HepG2 (cell line): Measurements from ENCODE around the gene TMEM8B. TPM values are rescaled to one million over a fixed set of nuclear protein-coding genes. Genes with fewer than 3 reads are reported as not detected.

ENCODE experiments used
- FOSL1 ChIP-seq: sonication (generic); formaldehyde crosslinking; IDR thresholded peaks from 2 replicates; pipeline ENCODE4 v1.9.0; 2021; ENCODE audit warnings: missing genetic modification reagents, borderline replicate concordance
- FOXC1 ChIP-seq: sonication (generic); formaldehyde crosslinking; IDR thresholded peaks from 2 replicates; pipeline ENCODE4 v1.8.0; 2022; ENCODE audit warnings: mild to moderate bottlenecking, missing genetic modification reagents, borderline replicate concordance
- KDM1A ChIP-seq: IDR thresholded peaks from 2 replicates; pipeline ENCODE4 v1.6.1; 2016; ENCODE audit warnings: missing compliant biosample characterization
- MAF1 ChIP-seq: sonication (generic); formaldehyde crosslinking; IDR thresholded peaks from 2 replicates; pipeline ENCODE4 v1.5.0; 2020; ENCODE audit warnings: missing genetic modification reagents, borderline replicate concordance
- NFATC3 ChIP-seq: sonication (generic); formaldehyde crosslinking; IDR thresholded peaks from 2 replicates; pipeline ENCODE4 v1.5.1; 2020; ENCODE audit warnings: mild to moderate bottlenecking, missing genetic modification reagents
- RXRA ChIP-seq: sonication (generic); formaldehyde crosslinking; IDR thresholded peaks from 2 replicates; pipeline ENCODE4 v1.5.1; 2020; ENCODE audit warnings: missing genetic modification reagents
- TARDBP ChIP-seq: sonication (generic); formaldehyde crosslinking; IDR thresholded peaks from 2 replicates; pipeline ENCODE4 v1.8.0; 2022; ENCODE audit warnings: mild to moderate bottlenecking, missing genetic modification reagents
- THAP7 ChIP-seq: sonication (generic); formaldehyde crosslinking; IDR thresholded peaks from 2 replicates; pipeline ENCODE4 v1.8.1; 2023; ENCODE audit warnings: mild to moderate bottlenecking, missing genetic modification reagents
- ZFP90 ChIP-seq: sonication (generic); formaldehyde crosslinking; IDR thresholded peaks from 2 replicates; pipeline ENCODE4 v1.8.0; 2022; ENCODE audit warnings: missing genetic modification reagents, mild to moderate bottlenecking, inconsistent platforms, borderline replicate concordance
- ZNF790 ChIP-seq: sonication (generic); formaldehyde crosslinking; IDR thresholded peaks from 2 replicates; pipeline ENCODE4 v1.8.0; 2022; ENCODE audit warnings: missing genetic modification reagents, mild to moderate bottlenecking, borderline replicate concordance
- polyA plus RNA-seq, 8 experiments: library from polyadenylated mRNA; depleted of rRNA in 3 of 8; stranded (reverse) in 7 of 8; unstranded in 1 of 8; fragments of >200 nt; fragmentation: Illumina TruSeq in 4 of 8; extraction: Trizol in 4 of 8; gene quantifications; 2 replicates each; pipeline versions ENCODE4 v1.2.1 to v1.2.3, GENCODE V29; 2011 to 2016; ENCODE audit warnings: low read depth in 4 of 8, missing spikeins in 1 of 8, mixed read lengths in 1 of 8; ENCODE audit not compliant: insufficient read depth in 1 of 8
- total RNA-seq, 5 experiments: library from RNA; depleted of rRNA; stranded (reverse); fragments of >200 nt; fragmentation: Illumina TruSeq; extraction: Trizol; gene quantifications; 2 replicates each; pipeline ENCODE4 v1.2.3, GENCODE V29; 2016; ENCODE audit warnings: low read depth in 1 of 5
- TF ChIP-seq, protein P1 (sequence below): sonication (generic); formaldehyde crosslinking; IDR thresholded peaks from 2 replicates; pipeline ENCODE4 v1.8.1; 2022; ENCODE audit warnings: mild to moderate bottlenecking, missing genetic modification reagents
- TF ChIP-seq, protein P2 (sequence below), 2 experiments: IDR thresholded peaks; 2 replicates each; pipeline ENCODE4 v1.6.1; 2011 to 2012; ENCODE audit warnings: low read length in 2 of 2, borderline replicate concordance in 1 of 2, low read depth in 1 of 2, mild to moderate bottlenecking in 1 of 2, moderate library complexity in 1 of 2
- TF ChIP-seq, protein P3 (sequence below): sonication (generic); formaldehyde crosslinking; IDR thresholded peaks from 2 replicates; pipeline ENCODE4 v1.5.0; 2020; ENCODE audit warnings: missing genetic modification reagents
- TF ChIP-seq, protein P4 (sequence below): sonication (generic); formaldehyde crosslinking; IDR thresholded peaks from 2 replicates; pipeline ENCODE4 v1.4.0; 2020; ENCODE audit warnings: missing genetic modification reagents

The TMEM8B gene
- total and polyA plus RNA-seq, 2 of the 13 experiments (the other 11 are each of a cell fraction or from before 2014, with no cell fraction given): 2.1 to 2.7 TPM

GRCh38 chr9:35905912-35906679, 77.1 kb downstream of the TMEM8B start, which contains the start of gene HRCT1 (continued):
- no peak for TF ChIP-seq MAF1 (CRISPR knock-in tag)
- TF ChIP-seq THAP7 (CRISPR knock-in tag): 0 out of 2 replicates have a peak, but pooled peaks have one; percentile 27
- TF ChIP-seq, protein P1, sequence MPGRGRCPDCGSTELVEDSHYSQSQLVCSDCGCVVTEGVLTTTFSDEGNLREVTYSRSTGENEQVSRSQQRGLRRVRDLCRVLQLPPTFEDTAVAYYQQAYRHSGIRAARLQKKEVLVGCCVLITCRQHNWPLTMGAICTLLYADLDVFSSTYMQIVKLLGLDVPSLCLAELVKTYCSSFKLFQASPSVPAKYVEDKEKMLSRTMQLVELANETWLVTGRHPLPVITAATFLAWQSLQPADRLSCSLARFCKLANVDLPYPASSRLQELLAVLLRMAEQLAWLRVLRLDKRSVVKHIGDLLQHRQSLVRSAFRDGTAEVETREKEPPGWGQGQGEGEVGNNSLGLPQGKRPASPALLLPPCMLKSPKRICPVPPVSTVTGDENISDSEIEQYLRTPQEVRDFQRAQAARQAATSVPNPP: no peak
- TF ChIP-seq, protein P2, sequence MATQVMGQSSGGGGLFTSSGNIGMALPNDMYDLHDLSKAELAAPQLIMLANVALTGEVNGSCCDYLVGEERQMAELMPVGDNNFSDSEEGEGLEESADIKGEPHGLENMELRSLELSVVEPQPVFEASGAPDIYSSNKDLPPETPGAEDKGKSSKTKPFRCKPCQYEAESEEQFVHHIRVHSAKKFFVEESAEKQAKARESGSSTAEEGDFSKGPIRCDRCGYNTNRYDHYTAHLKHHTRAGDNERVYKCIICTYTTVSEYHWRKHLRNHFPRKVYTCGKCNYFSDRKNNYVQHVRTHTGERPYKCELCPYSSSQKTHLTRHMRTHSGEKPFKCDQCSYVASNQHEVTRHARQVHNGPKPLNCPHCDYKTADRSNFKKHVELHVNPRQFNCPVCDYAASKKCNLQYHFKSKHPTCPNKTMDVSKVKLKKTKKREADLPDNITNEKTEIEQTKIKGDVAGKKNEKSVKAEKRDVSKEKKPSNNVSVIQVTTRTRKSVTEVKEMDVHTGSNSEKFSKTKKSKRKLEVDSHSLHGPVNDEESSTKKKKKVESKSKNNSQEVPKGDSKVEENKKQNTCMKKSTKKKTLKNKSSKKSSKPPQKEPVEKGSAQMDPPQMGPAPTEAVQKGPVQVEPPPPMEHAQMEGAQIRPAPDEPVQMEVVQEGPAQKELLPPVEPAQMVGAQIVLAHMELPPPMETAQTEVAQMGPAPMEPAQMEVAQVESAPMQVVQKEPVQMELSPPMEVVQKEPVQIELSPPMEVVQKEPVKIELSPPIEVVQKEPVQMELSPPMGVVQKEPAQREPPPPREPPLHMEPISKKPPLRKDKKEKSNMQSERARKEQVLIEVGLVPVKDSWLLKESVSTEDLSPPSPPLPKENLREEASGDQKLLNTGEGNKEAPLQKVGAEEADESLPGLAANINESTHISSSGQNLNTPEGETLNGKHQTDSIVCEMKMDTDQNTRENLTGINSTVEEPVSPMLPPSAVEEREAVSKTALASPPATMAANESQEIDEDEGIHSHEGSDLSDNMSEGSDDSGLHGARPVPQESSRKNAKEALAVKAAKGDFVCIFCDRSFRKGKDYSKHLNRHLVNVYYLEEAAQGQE (IDR thresholded peaks at IDR 0.05; ENCODE audit: borderline replicate concordance in 1 of 2, low read depth in 1 of 2, low read length in 2 of 2): no peak
- TF ChIP-seq FOSL1: no peak
- no peak for TF ChIP-seq NFATC3 (CRISPR knock-in tag)
- TF ChIP-seq KDM1A (CRISPR knock-in tag): peak; percentile 29; the same call in 1 of the 2 replicates
- TF ChIP-seq RXRA (CRISPR knock-in tag): peak; percentile 86
- peak; percentile 46; the same call in 1 of the 2 replicates for TF ChIP-seq ZNF790 (CRISPR knock-in tag)
- TF ChIP-seq, protein P3, sequence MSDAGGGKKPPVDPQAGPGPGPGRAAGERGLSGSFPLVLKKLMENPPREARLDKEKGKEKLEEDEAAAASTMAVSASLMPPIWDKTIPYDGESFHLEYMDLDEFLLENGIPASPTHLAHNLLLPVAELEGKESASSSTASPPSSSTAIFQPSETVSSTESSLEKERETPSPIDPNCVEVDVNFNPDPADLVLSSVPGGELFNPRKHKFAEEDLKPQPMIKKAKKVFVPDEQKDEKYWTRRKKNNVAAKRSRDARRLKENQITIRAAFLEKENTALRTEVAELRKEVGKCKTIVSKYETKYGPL (CRISPR knock-in tag): no peak
- TF ChIP-seq TARDBP (CRISPR knock-in tag): peak; percentile 55; the same call in 1 of the 2 replicates
- no peak for TF ChIP-seq FOXC1
- TF ChIP-seq, protein P4, sequence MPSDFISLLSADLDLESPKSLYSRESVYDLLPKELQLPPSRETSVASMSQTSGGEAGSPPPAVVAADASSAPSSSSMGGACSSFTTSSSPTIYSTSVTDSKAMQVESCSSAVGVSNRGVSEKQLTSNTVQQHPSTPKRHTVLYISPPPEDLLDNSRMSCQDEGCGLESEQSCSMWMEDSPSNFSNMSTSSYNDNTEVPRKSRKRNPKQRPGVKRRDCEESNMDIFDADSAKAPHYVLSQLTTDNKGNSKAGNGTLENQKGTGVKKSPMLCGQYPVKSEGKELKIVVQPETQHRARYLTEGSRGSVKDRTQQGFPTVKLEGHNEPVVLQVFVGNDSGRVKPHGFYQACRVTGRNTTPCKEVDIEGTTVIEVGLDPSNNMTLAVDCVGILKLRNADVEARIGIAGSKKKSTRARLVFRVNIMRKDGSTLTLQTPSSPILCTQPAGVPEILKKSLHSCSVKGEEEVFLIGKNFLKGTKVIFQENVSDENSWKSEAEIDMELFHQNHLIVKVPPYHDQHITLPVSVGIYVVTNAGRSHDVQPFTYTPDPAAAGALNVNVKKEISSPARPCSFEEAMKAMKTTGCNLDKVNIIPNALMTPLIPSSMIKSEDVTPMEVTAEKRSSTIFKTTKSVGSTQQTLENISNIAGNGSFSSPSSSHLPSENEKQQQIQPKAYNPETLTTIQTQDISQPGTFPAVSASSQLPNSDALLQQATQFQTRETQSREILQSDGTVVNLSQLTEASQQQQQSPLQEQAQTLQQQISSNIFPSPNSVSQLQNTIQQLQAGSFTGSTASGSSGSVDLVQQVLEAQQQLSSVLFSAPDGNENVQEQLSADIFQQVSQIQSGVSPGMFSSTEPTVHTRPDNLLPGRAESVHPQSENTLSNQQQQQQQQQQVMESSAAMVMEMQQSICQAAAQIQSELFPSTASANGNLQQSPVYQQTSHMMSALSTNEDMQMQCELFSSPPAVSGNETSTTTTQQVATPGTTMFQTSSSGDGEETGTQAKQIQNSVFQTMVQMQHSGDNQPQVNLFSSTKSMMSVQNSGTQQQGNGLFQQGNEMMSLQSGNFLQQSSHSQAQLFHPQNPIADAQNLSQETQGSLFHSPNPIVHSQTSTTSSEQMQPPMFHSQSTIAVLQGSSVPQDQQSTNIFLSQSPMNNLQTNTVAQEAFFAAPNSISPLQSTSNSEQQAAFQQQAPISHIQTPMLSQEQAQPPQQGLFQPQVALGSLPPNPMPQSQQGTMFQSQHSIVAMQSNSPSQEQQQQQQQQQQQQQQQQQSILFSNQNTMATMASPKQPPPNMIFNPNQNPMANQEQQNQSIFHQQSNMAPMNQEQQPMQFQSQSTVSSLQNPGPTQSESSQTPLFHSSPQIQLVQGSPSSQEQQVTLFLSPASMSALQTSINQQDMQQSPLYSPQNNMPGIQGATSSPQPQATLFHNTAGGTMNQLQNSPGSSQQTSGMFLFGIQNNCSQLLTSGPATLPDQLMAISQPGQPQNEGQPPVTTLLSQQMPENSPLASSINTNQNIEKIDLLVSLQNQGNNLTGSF (CRISPR knock-in tag): no peak
- no peak for TF ChIP-seq ZFP90 (CRISPR knock-in tag)
